ENCODE results near the gene ZNF675.
"Not testable (repeated sequence)": the region's sequence is repeated elsewhere in the genome, so short reads cannot be mapped to it uniquely, and the experiment has no call there.

The ZNF675 gene

DNA sequence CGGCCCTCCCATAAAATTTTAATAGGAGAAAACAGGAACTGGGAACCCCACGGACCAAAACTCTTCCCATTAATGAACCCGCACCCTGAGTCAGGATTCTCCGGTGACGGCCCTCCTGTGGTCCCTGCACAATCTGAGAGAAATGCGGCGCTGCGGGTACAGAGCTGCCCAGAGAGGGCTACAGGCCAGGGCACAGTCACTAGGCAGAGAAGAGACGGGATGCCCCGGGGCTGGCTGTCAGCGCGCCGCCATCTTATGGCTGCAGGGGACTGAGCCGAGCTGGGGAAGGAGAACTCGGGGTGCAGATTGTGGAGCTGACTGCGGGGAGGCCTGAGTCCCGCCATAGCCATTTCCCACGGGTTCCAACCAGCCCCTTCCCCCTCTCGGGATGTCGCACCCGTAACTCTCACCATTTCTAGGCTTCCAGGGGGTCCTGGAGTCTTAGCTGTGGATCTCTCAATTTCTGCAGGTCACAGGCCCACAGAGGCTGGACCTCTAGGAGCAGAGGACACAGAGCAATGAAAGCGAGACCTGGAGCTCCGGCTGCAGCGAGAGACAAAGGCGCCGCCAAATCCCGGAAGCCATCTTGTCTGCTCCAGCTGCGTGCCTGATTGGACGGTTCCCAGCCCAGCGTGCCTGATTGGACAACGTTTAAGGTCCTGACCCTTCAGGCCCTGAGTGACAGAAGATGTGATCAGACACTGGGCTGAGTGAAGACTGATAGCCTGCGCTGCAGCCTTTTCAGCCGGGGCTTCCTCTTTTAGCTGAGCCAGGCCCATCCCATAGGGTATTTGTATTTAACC, at the start of gene ZNF675:
TSS of gene ZNF675 (minus strand) at position 592 of the 803 bp plus-strand sequence. CDS start at position 413, 179 bp downstream.
- TF ChIP-seq POLR2A (IDR thresholded peaks at IDR 0.05; ENCODE audit: low read depth, low read length): peak; percentile 76
- DNase-seq (ENCODE audit: insufficient read length, low spot score) (peak; percentile 63), FAIRE-seq (peak; percentile 96)

DNA sequence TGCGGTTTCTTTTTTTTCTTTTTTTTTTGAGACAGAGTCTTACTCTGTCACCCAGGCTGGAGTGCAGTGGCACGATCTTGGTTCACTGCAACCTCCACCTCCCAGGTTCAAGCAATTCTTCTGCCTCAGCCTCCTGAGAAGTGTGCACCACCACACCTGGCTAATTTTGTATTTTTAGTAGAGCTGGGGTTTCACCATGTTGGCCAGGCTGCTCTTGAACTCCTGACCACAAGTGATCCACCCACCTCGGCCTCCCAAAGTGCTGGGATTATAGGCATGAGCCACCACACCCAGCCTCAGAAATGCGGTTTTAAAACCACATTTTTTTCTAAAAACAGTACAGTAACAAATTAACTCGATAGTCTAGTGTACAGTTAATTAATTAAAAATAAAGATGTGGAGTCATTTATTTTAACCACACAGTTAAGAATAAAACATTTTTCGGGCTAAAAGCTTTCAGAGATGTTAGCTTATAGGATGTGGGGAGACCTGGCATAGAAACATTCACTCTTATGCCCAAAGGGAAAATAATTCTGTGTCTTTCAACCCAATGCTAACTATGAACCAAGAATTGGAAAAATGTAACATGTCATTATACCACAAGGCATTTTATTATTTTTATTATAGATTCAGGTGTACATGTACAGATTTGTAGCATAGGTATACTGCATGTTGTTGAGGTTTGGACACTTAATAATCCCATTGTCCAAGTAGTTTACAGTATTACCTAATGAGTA, 43.9 kb upstream of the ZNF675 start:
- FAIRE-seq; DNase-seq (ENCODE audit: insufficient read length, low spot score): not testable (repeated sequence)

DNA sequence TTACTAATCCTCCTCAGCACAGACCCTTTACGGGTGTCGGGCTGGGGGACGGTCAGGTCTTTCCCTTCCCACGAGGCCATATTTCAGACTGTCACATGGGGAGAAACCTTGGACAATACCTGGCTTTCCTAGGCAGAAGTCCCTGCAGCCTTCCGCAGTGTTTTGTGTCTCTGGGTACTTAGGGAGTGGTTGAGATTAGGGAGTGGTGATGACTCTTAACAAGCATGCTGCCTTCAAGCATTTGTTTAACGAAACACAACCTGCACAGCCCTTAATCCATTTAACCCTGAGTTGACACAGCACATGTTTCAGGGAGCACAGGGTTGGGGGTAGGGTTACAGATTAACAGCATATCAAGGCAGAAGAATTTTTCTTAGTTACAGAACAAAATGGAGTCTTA, 37.1 kb upstream of the ZNF675 start:
- FAIRE-seq; DNase-seq (ENCODE audit: insufficient read length, low spot score): not testable (repeated sequence)

DNA sequence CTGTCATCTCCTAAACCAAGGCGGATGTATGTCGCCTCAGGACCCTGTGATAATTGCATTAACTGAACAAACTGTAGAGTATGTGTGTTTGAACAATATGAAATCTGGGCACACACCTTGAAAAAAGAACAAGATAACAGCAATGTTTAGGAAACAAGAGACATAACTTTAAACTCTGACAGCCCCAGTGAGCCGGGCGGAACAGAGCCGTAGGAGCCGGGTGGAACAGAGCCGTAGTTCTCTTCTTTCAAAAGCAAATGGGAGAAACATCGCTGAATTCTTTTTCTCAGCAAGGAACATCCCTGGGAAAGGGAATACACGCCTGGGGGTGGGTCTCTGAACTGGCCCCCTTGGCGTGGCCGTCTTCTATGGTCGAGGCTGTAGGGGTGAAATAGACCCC, 31.8 kb upstream of the ZNF675 start:
- DNase-seq (ENCODE audit: insufficient read length, low spot score): no peak
- FAIRE-seq: no peak
- TF ChIP-seq POLR2A (IDR thresholded peaks at IDR 0.05; ENCODE audit: low read depth, low read length): no peak

DNA sequence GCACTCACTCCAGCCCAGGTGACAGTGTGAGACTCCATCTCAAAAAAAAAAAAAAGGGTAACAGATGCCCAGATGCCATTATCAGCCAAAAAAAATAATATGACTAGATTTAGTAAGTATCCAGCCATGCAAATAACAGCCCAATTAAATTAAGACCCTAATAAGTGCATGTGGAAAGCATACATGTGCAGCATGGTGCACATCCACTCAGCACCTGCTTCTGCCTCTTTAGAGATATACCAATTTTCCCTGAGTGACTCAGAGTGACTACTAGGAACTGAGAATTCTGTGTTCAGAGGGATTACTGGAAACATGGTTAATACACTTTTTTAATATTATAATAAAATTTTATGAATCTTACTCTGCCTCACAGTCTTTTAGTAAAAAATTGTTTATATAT, 29.8 kb upstream of the ZNF675 start:
- TF ChIP-seq POLR2A (IDR thresholded peaks at IDR 0.05; ENCODE audit: low read depth, low read length): no peak
- no peak for FAIRE-seq
- no peak for DNase-seq (ENCODE audit: insufficient read length, low spot score)

DNA sequence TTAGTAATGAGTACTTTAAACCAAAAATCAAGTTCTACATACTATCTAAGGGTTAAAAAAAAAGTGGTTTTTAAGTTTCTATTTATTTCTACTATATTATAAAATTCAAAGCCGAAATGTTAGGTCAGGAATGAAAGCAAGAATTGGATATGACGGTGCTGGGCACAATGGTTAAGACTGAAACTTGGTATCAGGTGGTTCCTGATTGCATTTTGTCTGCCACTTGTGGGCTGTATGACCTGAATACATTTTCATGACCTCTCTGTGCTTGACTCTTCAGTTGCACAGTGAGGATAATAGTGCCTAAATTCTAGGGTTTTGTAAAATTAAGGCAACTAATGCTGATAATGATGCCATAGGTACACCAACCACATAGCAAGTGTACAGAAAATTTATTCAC, 22.3 kb upstream of the ZNF675 start:
- no peak for DNase-seq (ENCODE audit: insufficient read length, low spot score)
- TF ChIP-seq POLR2A (IDR thresholded peaks at IDR 0.05; ENCODE audit: low read depth, low read length): no peak
- no peak for FAIRE-seq

DNA sequence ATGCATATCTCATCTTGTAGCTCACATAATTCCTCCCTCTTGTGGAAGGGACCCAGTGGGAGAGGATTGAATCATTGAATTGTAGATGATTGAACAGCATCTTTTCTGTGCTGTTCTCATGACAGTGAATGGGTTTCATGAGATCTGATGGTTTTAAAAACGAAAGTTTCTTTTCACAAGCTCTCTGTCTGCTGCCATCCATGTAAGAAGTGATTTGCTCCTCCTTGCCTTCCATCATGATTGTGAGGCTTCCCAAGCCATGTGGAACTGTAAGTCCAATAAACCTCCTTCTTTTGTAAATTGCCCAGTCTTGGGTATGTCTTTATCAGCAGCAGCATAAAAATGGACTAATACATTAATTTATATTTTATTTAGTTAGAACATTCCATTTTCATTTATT, 19.6 kb upstream of the ZNF675 start:
- no peak for DNase-seq (ENCODE audit: insufficient read length, low spot score)
- TF ChIP-seq POLR2A (IDR thresholded peaks at IDR 0.05; ENCODE audit: low read depth, low read length): no peak

DNA sequence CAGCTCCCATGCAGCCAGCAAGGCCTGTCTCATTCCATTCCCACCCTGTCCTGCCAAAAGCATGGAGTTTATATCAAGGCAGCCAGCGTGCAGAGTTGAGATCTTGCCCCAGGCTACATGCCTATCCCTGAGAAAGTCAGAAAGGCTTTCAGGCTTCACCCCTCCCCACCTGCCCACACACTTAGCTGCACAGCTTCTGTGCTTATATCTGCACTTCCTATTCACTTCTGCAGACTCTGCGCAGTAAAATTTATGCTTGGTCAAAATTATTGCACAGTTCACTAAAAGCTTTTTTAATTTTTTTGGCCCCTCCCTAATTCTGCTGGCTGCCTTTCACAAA, 12.5 kb upstream of the ZNF675 start:
- TF ChIP-seq POLR2A (IDR thresholded peaks at IDR 0.05; ENCODE audit: low read depth, low read length): no peak
- peak; percentile 48 for FAIRE-seq
- peak; percentile 10 for DNase-seq (ENCODE audit: insufficient read length, low spot score)

More for the DNA sequence above, 19.6 kb upstream of the ZNF675 start:
- FAIRE-seq: no peak

DNA sequence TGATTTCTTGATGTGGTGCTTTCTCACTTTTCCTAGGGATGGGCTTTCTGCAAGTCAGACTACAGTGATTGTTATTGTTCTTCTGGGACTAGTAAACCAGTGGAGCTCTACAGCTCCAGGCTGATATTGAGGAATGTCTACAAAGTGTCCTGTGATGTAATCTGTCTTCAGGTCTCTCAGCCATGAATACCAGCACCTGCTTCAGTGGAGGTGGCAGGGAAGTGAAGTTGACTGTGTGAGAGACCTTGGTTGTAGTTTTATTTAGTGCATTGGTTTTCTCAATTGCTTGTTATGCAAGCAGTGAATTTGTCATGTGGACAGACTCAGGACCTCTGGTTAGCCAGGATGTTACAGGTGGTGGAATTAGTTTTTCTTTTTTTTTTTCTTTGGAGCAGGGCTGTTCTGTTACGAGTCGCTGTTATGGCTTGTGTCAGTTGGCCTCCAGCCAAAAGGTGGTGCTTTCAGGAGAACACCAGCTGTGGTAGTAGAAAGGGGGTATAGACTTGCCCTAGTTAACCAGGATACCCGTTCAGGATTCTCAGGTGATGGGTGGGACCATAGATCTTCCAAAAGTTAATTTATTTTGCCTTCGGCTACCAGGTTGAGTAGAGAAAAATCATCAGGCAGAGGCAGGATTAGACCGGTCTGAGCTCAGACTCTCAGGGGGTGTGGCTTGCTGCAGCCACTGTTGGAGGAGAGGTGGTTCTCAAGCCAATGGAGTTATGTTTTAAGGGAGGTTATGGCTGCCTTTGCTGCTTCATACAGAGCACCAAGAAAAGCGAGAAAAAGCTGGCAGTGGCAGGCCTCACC, 11.9 kb upstream of the ZNF675 start:
- FAIRE-seq (peak; percentile 94), DNase-seq (ENCODE audit: insufficient read length, low spot score) (peak; percentile 34)
- no peak for TF ChIP-seq POLR2A (IDR thresholded peaks at IDR 0.05; ENCODE audit: low read depth, low read length)

DNA sequence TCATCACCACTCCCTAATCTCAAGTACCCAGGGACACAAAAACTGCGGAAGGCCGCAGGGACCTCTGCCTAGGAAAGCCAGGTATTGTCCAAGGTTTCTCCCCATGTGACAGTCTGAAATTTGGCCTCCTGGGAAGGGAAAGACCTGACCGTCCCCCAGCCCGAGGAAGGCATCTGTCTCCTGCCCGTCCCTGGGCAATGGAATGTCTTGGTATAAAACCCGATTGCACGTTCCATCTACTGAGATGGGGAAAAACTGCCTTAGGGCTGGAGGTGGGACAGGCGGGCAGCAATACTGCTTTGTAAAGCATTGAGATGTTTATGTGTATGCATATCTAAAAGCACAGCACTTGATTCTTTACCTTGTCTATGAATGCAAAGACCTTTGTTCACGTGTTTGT, 5.9 kb upstream of the ZNF675 start:
- FAIRE-seq; DNase-seq (ENCODE audit: insufficient read length, low spot score): not testable (repeated sequence)

DNA sequence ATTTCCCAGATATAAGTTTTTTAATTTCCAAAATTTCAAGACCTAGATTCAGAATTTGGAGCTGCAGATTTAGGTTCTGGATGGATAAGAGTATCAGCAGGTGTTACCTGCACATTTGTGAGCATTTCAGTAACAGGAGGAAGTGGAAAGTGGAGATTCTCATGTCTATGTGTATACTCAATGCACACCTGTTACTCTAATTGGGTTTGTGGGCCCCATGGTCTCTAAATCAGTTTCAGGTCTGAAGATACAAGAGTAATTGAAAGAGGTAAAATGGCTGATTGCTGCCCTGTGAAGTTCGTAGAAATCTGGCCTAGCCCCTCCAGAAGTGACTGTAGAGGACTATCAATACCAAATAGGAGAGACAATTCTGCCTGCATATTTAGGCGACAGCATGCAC, 13.9 kb downstream of the ZNF675 start:
- no peak for TF ChIP-seq POLR2A (IDR thresholded peaks at IDR 0.05; ENCODE audit: low read depth, low read length)
- DNase-seq (ENCODE audit: insufficient read length, low spot score) (no peak), FAIRE-seq (no peak)

DNA sequence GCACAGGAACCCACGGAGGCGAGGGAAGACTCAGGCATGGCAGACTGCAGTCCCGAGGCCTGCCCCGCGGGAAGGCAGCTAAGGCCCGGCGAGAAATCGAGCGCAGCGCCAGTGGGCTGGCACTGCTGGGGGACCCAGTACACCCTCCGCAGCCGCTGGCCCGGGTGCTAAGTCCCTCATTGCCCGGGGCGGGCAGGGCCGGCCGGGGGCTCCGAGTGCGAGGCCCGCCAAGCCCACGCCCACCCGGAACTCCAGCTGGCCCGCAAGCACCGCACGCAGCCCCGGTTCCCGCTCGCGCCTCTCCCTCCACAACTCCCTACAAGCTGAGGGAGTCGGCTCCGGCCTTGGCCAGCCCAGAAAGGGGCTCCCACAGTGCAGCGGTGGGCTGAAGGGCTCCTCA, 18.4 kb downstream of the ZNF675 start:
- not testable (repeated sequence) for FAIRE-seq; DNase-seq (ENCODE audit: insufficient read length, low spot score)

DNA sequence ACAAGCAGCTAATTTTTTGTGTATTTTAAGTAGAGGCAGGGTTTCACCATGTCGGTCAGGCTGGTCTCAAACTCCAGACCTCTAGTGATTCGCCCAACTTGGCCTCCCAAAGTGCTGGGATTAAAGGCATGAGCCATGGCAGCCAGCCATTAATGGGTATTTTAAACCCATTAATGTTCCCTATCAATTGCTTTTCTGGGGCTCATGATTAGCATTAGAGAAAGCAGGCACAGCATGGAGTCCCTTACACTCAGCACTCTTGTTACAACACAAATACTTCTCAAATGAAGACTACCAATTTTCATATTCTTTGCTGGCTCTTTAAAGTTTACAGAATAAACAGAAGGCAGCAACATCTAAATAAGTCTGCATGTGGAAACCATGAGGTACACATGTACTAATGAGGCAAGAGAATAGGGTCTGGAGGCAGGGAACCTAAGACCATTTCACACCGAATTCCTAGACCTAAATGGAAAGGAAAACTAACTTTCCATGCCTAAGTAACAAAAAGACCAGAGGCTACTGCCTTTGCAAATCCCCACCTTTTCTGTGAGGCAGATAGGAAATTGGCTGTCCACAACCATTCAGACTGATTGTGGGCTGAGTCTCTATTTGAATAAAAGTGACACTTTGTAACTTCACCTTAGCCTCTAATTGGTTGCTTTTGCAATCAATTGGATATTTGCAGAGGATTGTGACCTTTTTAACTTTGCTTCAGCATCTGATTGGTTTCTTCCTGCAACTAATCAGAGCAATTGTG, 21.2 kb downstream of the ZNF675 start:
- FAIRE-seq (no peak), DNase-seq (ENCODE audit: insufficient read length, low spot score) (no peak)

DNA sequence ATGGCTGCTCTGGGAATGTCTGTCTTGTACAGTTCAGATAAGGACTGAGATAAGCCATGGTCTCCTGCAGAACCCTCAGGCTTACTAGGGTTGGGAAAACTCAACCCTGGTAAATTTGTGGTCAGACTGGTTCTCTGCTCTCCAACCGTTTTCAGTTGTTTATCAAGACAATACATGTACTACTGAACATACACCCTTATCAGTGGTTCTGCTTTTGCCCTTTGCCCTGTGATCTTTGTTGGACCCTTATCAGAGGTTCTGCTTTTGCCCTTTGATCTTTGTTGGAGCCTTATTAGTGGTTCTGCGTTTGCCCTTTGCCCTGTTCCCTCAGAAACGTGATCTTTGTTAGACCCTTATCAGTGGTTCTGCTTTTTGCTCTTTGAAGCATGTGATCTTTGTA, 37.2 kb downstream of the ZNF675 start:
- not testable (repeated sequence) for FAIRE-seq; DNase-seq (ENCODE audit: insufficient read length, low spot score)

More for the DNA sequence above, 21.2 kb downstream of the ZNF675 start:
- TF ChIP-seq POLR2A (IDR thresholded peaks at IDR 0.05; ENCODE audit: low read depth, low read length): no peak

Measured in H54 (cell line).